Fibroblast of pulmonary artery (primary cell): ENCODE measurements around the gene UGCG.
A peak's percentile ranks its signal among the peaks of the same experiment; 100 is the strongest.

Experiments
- DNase-seq: peaks from one replicate; pipeline ENCODE4 v3.0.0-alpha.2; 2010; ENCODE audit warnings: low read depth
- H3K4me3 ChIP-seq: replicated peaks from 2 replicates; pipeline ENCODE4 v1.5.1; 2011; ENCODE audit warnings: low read depth, mild to moderate bottlenecking, control low read depth, low read length, moderate library complexity
- TF ChIP-seq, protein P1 (sequence below): IDR thresholded peaks from 2 replicates; pipeline ENCODE4 v1.5.1; 2011; ENCODE audit warnings: mild to moderate bottlenecking, control low read depth, low read length, inconsistent platforms; ENCODE audit errors: missing control alignments

UGCG gene

GRCh38 chr9:111910428-111910827 lies 13.8 kb downstream of the UGCG start:
- no peak overlapping the region for H3K4me3 ChIP-seq
- DNase-seq, result no peak
- TF ChIP-seq, protein P1, sequence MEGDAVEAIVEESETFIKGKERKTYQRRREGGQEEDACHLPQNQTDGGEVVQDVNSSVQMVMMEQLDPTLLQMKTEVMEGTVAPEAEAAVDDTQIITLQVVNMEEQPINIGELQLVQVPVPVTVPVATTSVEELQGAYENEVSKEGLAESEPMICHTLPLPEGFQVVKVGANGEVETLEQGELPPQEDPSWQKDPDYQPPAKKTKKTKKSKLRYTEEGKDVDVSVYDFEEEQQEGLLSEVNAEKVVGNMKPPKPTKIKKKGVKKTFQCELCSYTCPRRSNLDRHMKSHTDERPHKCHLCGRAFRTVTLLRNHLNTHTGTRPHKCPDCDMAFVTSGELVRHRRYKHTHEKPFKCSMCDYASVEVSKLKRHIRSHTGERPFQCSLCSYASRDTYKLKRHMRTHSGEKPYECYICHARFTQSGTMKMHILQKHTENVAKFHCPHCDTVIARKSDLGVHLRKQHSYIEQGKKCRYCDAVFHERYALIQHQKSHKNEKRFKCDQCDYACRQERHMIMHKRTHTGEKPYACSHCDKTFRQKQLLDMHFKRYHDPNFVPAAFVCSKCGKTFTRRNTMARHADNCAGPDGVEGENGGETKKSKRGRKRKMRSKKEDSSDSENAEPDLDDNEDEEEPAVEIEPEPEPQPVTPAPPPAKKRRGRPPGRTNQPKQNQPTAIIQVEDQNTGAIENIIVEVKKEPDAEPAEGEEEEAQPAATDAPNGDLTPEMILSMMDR, result no peak

DNA sequence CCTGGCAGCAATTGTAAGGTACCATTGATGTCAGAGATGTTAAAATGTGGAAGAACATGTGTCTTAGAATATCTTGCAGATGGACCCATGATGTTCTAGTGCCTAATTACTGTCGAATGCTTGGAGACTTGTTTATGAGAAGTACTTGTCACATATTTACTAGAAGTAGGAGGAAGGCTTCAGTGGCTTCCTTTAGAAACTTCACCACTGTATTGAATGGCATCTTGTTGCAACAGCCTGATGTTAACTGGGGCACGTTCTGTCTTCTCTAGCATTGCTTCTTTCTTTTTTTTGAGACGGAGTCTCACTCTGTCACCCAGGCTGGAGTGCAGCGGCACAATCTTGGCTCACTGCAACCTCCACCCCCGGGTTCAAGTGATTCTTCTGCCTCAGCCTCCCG lies 16.5 kb downstream of the UGCG start:
- TF ChIP-seq, protein P1, result no peak
- no peak overlapping the region for H3K4me3 ChIP-seq
- no peak for DNase-seq

DNA sequence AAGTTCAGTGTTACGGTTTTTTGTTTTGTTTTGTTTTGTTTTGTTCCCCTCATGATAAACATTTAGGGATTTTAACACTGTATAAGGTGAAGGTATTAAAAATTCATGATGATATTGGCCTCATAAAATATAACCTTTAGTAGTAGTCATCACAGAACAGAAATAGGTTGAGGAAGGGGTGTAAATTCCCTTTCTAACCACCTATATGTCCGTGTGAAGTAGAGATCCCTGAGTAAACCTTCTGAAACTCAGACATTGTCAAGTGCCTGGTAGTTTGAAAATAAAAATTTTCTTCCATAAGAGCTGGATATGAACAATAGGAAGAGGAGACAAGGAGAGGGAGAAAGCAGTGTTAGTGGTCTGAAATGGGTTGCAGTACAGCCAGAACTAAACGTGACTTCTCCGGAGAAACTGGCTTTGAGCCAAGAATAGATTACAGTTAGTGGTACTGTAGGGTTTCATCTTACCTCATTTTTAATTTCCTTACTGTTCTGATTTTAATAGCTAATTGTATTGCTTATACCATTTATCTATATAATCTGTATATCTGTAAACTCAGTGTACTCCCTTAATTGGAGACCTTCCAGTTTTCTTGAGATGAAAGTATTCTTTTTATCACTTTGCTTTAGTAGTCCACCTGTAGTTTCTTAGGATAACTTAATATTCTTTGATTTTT lies 18.3 kb downstream of the UGCG start:
- TF ChIP-seq, protein P1, result no peak
- H3K4me3 ChIP-seq, result no peak overlapping the region
- peak; percentile 64 for DNase-seq

GRCh38 chr9:111915425-111915758 lies 18.8 kb downstream of the UGCG start:
- no peak overlapping the region for H3K4me3 ChIP-seq

GRCh38 chr9:111916234-111916645 lies 19.6 kb downstream of the UGCG start:
- TF ChIP-seq, protein P1, result no peak
- no peak for DNase-seq

More at GRCh38 chr9:111915425-111915758, 18.8 kb downstream of the UGCG start:
- no peak for DNase-seq
- TF ChIP-seq, protein P1, result no peak

GRCh38 chr9:111917201-111917600 lies 20.6 kb downstream of the UGCG start:
- H3K4me3 ChIP-seq, result no peak overlapping the region
- no peak for DNase-seq
- TF ChIP-seq, protein P1, result no peak

More at GRCh38 chr9:111916234-111916645, 19.6 kb downstream of the UGCG start:
- no peak overlapping the region for H3K4me3 ChIP-seq

GRCh38 chr9:111917980-111918379 lies 21.4 kb downstream of the UGCG start:
- H3K4me3 ChIP-seq, result no peak overlapping the region
- DNase-seq, result no peak
- TF ChIP-seq, protein P1, result no peak
